Activated T-helper 1 cell treated with anti-CD3 and anti-CD28 coated beads, Interleukin-12 subunit alpha, Interleukin-12 subunit beta, Interleukin-2, Interleukin-4 antibody, amounts not matched to agents 30 ng/mL and 10 ng/mL and 1 ng/mL, durations not matched to agents 14 hours and 24 hours and 36 hours (primary cell): Measurements from ENCODE around the gene BTBD16. TPM values are rescaled to one million over a fixed set of nuclear protein-coding genes. Genes with fewer than 3 reads are reported as not detected.

Source experiments
- DNase-seq: peaks from one replicate; pipeline ENCODE4 v3.0.0; 2021; ENCODE audit warnings: low spot score
- H3K27ac Mint-ChIP-seq: one replicate; pipeline ENCODE4 v1.8.0; 2021; ENCODE audit warnings: mild to moderate bottlenecking, mixed read lengths
- H3K27me3 Mint-ChIP-seq: one replicate; pipeline ENCODE4 v1.8.0; 2022; ENCODE audit warnings: mild to moderate bottlenecking, moderate library complexity, mixed read lengths; ENCODE audit not compliant: insufficient read depth
- H3K36me3 Mint-ChIP-seq: one replicate; pipeline ENCODE4 v1.8.0; 2021; ENCODE audit warnings: low read depth, mixed read lengths
- H3K4me1 Mint-ChIP-seq: one replicate; pipeline ENCODE4 v1.8.0; 2021; ENCODE audit warnings: low read depth, mixed read lengths
- H3K4me3 Mint-ChIP-seq: one replicate; pipeline ENCODE4 v1.8.0; 2021; ENCODE audit warnings: mild to moderate bottlenecking, moderate library complexity, mixed read lengths
- H3K9me3 Mint-ChIP-seq: one replicate; pipeline ENCODE4 v1.8.0; 2021; ENCODE audit warnings: mixed read lengths
- intact Hi-C: fragments of 100-400 bp; cut with micrococcal nuclease; formaldehyde crosslinking; loops from one replicate; pipeline ENCODE4 v1.15.1; 2024
- total RNA-seq: library from RNA; stranded (reverse); gene quantifications from 2 replicates; pipeline ENCODE4 v1.2.3, GENCODE V29; 2022

The BTBD16 gene
- total RNA-seq, 1 donor from 2014 or later: not detected

- no peaks in the 10 kb centered on the region for H3K4me1 Mint-ChIP-seq
- no peak for DNase-seq
- H3K36me3 Mint-ChIP-seq: no peaks in the 10 kb centered on the region
- intact Hi-C loops: no loop called here
- H3K27me3 Mint-ChIP-seq: peaks cover 5% of the 10 kb centered on the region
- no peak overlapping the region for H3K4me3 Mint-ChIP-seq
- H3K9me3 Mint-ChIP-seq: peaks cover 8% of the 10 kb centered on the region
- H3K27ac Mint-ChIP-seq: no peak overlapping the region
Observed at GRCh38 chr10:122265896-122266295, 5.2 kb upstream of the BTBD16 start.

GRCh38 chr10:122267849-122268737, 3.0 kb upstream of the BTBD16 start:
- Mint-ChIP-seq H3K27ac (no peak overlapping the region), H3K27me3 (peaks cover 5% of the 10 kb centered on the region), H3K36me3 (no peaks in the 10 kb centered on the region), H3K4me3 (no peak overlapping the region), H3K9me3 (peaks cover 4% of the 10 kb centered on the region), H3K4me1 (no peaks in the 10 kb centered on the region)
- peak; percentile 16 for DNase-seq
- intact Hi-C loops: no loop called here

DNA sequence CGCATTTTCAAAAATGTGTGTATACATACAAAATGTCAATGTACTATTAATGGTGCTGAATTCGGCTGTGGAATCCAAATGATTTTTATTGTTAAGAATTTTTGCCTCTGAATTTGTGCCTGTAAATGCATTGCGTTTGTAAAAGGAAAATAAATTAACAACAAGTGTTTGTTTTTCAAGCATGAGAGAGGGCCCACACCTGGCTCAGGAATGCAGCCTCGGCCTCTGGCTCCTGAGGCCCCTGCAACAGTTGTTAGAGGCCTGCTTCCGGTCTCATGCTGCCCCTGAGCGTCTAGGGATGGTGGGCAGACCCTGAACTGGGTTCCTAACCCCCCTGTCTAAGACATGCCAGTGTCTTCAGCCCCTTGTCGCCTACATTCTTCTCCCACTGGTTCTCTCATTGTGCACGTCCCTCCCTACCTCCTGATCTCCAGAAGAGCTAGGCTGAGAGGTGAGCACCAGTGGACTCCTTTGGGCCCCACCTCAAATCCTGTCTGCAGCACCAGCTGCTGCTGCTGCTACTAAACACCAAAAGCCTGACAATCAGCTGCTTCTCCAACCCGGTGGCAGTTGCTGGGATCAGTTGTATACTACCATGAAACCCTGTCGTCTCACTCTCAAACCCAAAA, 1.9 kb upstream of the BTBD16 start:
- H3K27ac Mint-ChIP-seq: no peak overlapping the region
- intact Hi-C loops: no loop called here
- no peak for DNase-seq

GRCh38 chr10:122273966-122274545, 3.0 kb downstream of the BTBD16 start:
- no peak for DNase-seq
- Mint-ChIP-seq H3K4me1 (no peaks in the 10 kb centered on the region), H3K27ac (no peak overlapping the region), H3K27me3 (peaks cover 1% of the 10 kb centered on the region), H3K4me3 (no peak overlapping the region), H3K36me3 (no peaks in the 10 kb centered on the region), H3K9me3 (no peaks in the 10 kb centered on the region)
- intact Hi-C loops: no loop called here

More for the DNA sequence above, 1.9 kb upstream of the BTBD16 start:
- no peaks in the 10 kb centered on the region for H3K36me3 Mint-ChIP-seq
- H3K9me3 Mint-ChIP-seq: no peaks in the 10 kb centered on the region
- H3K4me3 Mint-ChIP-seq: no peak overlapping the region
- no peaks in the 10 kb centered on the region for H3K27me3 Mint-ChIP-seq
- no peaks in the 10 kb centered on the region for H3K4me1 Mint-ChIP-seq

- H3K9me3 Mint-ChIP-seq: no peaks in the 10 kb centered on the region
- no peak overlapping the region for H3K4me3 Mint-ChIP-seq
- H3K27me3 Mint-ChIP-seq: peaks cover 7% of the 10 kb centered on the region
- no peaks in the 10 kb centered on the region for H3K4me1 Mint-ChIP-seq
- H3K27ac Mint-ChIP-seq: no peak overlapping the region
- intact Hi-C loops: no loop called here
- no peak for DNase-seq
- no peaks in the 10 kb centered on the region for H3K36me3 Mint-ChIP-seq
Observed at GRCh38 chr10:122276611-122277208, 5.6 kb downstream of the BTBD16 start.

DNA sequence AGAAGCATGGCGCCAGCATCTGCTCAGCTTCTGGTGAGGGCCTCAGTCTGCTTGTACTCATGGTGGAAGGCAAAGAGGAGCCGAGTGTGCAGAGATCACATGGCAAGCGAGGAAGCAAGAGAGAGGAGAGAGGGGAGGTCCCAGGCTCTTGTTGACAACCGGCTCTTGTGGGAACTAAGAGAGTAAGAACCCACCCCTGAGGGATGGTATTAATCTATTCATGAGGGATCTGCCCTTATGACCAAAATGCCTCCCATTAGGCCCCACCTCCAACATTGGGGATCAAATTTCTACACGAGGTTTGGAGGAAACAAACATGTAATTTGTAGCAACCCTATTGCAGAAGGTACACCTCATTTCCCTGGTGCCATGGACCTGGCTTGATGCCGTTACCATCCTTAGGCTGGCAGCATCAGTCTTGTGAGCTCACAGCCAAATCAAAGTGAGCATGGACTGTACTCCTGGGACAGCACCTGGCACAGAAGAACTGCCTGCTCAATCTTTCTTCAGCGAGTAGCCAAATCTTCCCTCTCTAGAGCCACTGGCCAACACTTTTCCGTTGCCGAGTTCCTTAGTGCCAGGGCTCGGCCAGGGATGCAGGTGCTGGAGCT, 6.5 kb downstream of the BTBD16 start:
- no peaks in the 10 kb centered on the region for H3K9me3 Mint-ChIP-seq
- H3K36me3 Mint-ChIP-seq: no peaks in the 10 kb centered on the region
- H3K27me3 Mint-ChIP-seq: peaks cover 7% of the 10 kb centered on the region
- no peaks in the 10 kb centered on the region for H3K4me1 Mint-ChIP-seq
- no peak for DNase-seq
- no peak overlapping the region for H3K27ac Mint-ChIP-seq
- no peak overlapping the region for H3K4me3 Mint-ChIP-seq
- intact Hi-C loops: no loop called here

GRCh38 chr10:122279725-122280141, 8.6 kb downstream of the BTBD16 start:
- no peak overlapping the region for H3K27ac Mint-ChIP-seq
- peaks cover 7% of the 10 kb centered on the region for H3K27me3 Mint-ChIP-seq
- H3K36me3 Mint-ChIP-seq: no peaks in the 10 kb centered on the region
- no peak for DNase-seq
- H3K9me3 Mint-ChIP-seq: no peaks in the 10 kb centered on the region
- no peaks in the 10 kb centered on the region for H3K4me1 Mint-ChIP-seq
- intact Hi-C loops: no loop called here
- H3K4me3 Mint-ChIP-seq: no peak overlapping the region

DNA sequence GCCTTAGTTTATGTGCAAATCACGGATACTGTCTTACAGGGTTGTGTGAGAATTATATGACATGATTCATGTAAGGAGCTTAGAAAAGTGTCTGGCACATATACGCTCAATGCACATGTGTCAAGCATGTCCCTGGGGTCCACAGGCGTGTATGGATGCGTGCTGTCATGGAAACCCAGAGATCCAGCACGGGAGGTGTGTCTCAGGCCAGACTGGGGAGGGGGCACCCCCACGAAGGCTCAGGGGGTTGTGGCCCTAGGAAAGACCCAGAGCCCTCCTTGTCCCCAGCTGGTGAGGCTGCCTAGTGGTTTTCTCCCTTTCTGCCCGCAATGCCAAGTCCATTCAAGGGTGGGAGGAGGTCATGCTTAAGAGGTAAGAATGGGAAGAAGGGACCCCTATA, 9.1 kb downstream of the BTBD16 start:
- H3K4me3 Mint-ChIP-seq: no peak overlapping the region
- no peaks in the 10 kb centered on the region for H3K4me1 Mint-ChIP-seq
- intact Hi-C loops: no loop called here
- no peak overlapping the region for H3K27ac Mint-ChIP-seq
- no peaks in the 10 kb centered on the region for H3K9me3 Mint-ChIP-seq
- DNase-seq: no peak
- peaks cover 7% of the 10 kb centered on the region for H3K27me3 Mint-ChIP-seq
- H3K36me3 Mint-ChIP-seq: no peaks in the 10 kb centered on the region

DNA sequence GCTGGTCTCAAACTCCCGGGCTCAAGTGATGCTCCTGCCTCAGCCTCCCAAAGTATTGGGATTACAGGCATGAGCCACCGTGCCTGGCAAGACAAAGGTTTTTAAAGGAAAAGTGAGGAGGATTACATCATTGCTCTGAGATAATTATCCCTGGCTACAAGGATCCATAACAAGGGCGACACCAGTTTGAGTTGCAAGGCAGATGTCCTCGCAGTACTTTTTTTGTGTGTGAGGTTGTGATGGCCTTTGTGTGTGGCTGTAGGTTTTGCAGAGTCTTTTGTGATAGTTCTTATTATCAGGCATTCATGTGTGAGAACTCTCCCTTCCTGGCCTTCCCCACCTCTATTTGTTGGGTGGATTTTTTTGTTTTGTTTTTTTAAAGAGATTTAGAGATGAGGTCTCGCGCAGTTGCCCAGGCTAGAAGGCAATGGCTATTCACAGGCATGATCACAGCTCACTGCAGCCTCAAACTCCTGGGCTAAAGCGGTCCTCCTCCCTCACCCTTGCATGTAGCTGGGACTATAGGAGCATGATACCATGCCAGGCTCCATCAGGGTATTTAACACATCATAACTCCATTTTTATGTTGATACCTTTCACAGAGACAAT, 10.0 kb downstream of the BTBD16 start:
- no peaks in the 10 kb centered on the region for H3K4me1 Mint-ChIP-seq
- H3K9me3 Mint-ChIP-seq: no peaks in the 10 kb centered on the region
- no peaks in the 10 kb centered on the region for H3K36me3 Mint-ChIP-seq
- H3K27me3 Mint-ChIP-seq: peaks cover 7% of the 10 kb centered on the region
- H3K4me3 Mint-ChIP-seq: no peak overlapping the region
- DNase-seq: no peak
- no peak overlapping the region for H3K27ac Mint-ChIP-seq
- intact Hi-C loops: no loop called here

- Mint-ChIP-seq H3K27me3 (peaks cover 7% of the 10 kb centered on the region), H3K4me1 (no peaks in the 10 kb centered on the region), H3K9me3 (no peaks in the 10 kb centered on the region), H3K27ac (no peak overlapping the region), H3K36me3 (no peaks in the 10 kb centered on the region), H3K4me3 (no peak overlapping the region)
- DNase-seq: no peak
- intact Hi-C loops: no loop called here
Observed at GRCh38 chr10:122281751-122282150, 10.7 kb downstream of the BTBD16 start.

DNA sequence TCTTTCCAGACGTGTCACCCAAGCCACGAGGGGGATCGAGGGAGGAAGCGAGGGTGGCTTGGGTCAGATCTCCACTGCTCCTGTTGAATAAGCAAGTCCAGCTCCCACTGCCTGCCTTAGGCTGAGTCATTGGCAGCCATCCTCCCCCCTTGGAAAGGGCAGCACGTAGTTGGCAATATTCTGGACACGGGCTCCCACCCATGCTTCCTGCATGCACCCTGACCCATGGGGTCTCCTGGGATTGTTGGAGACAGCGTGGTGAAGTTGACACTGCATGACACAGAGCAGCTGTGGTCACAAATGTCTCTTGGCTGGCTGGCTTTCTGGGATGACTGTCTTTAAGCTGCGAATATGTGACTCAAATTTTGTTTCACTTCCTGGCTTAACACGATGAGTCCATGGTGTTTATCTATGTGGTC, 11.2 kb downstream of the BTBD16 start:
- Mint-ChIP-seq H3K36me3 (no peaks in the 10 kb centered on the region), H3K27ac (no peak overlapping the region), H3K4me3 (no peak overlapping the region), H3K9me3 (no peaks in the 10 kb centered on the region), H3K27me3 (peaks cover 7% of the 10 kb centered on the region), H3K4me1 (no peaks in the 10 kb centered on the region)
- no peak for DNase-seq
- intact Hi-C loops: no loop called here

GRCh38 chr10:122282909-122283308, 11.8 kb downstream of the BTBD16 start:
- H3K4me3 Mint-ChIP-seq: no peak overlapping the region
- no peaks in the 10 kb centered on the region for H3K36me3 Mint-ChIP-seq
- no peak for DNase-seq
- peaks cover 7% of the 10 kb centered on the region for H3K27me3 Mint-ChIP-seq
- intact Hi-C loops: no loop called here
- no peaks in the 10 kb centered on the region for H3K9me3 Mint-ChIP-seq
- H3K27ac Mint-ChIP-seq: no peak overlapping the region
- no peaks in the 10 kb centered on the region for H3K4me1 Mint-ChIP-seq
